ENCODE measurements around the gene MAP4K5.
"Not testable (repeated sequence)": the region's sequence is repeated elsewhere in the genome, so short reads cannot be mapped to it uniquely, and the experiment has no call there.

The MAP4K5 gene

GRCh38 chr14:50532502-50533240, at the start of gene MAP4K5:
MAP4K5 (minus strand) TSS chr14:50532569; CDS start chr14:50532049, 520 bp downstream.
- peak; percentile 92 for DNase-seq (ENCODE audit: low read depth)

GRCh38 chr14:50578433-50578832, 46.1 kb upstream of the MAP4K5 start:
- no peak for DNase-seq (ENCODE audit: low read depth)

- DNase-seq (ENCODE audit: low read depth), result no peak
Measured at GRCh38 chr14:50577982-50578381, 45.6 kb upstream of the MAP4K5 start.

GRCh38 chr14:50575769-50576168, 43.4 kb upstream of the MAP4K5 start:
- DNase-seq (ENCODE audit: low read depth), result no peak

- DNase-seq (ENCODE audit: low read depth), result no peak
Measured at GRCh38 chr14:50573862-50574261, 41.5 kb upstream of the MAP4K5 start.

GRCh38 chr14:50569714-50570274, 37.4 kb upstream of the MAP4K5 start:
- DNase-seq (ENCODE audit: low read depth), result no peak

GRCh38 chr14:50562841-50563240, 30.5 kb upstream of the MAP4K5 start:
- no peak for DNase-seq (ENCODE audit: low read depth)

- DNase-seq (ENCODE audit: low read depth), result peak; percentile 76
Measured at GRCh38 chr14:50560931-50561285, 28.5 kb upstream of the MAP4K5 start.

- peak; percentile 79 for DNase-seq (ENCODE audit: low read depth)
Measured at GRCh38 chr14:50559990-50560930, 27.9 kb upstream of the MAP4K5 start, which contains the start of gene ATL1. ATL1 (plus strand) TSS chr14:50560145; CDS start chr14:50560266, 121 bp downstream.

GRCh38 chr14:50552796-50553195, 20.4 kb upstream of the MAP4K5 start:
- DNase-seq (ENCODE audit: low read depth), result not testable (repeated sequence)

GRCh38 chr14:50551877-50552276, 19.5 kb upstream of the MAP4K5 start:
- no peak for DNase-seq (ENCODE audit: low read depth)

- DNase-seq (ENCODE audit: low read depth), result no peak
Measured at GRCh38 chr14:50550294-50550693, 17.9 kb upstream of the MAP4K5 start.

GRCh38 chr14:50545618-50546017, 13.2 kb upstream of the MAP4K5 start:
- DNase-seq (ENCODE audit: low read depth), result no peak

GRCh38 chr14:50544911-50545310, 12.5 kb upstream of the MAP4K5 start:
- DNase-seq (ENCODE audit: low read depth), result no peak

- DNase-seq (ENCODE audit: low read depth), result peak; percentile 65
Measured at GRCh38 chr14:50542941-50543418, 10.6 kb upstream of the MAP4K5 start.

- DNase-seq (ENCODE audit: low read depth), result no peak
Measured at GRCh38 chr14:50541159-50541567, 8.8 kb upstream of the MAP4K5 start.

GRCh38 chr14:50539051-50539450, 6.7 kb upstream of the MAP4K5 start:
- DNase-seq (ENCODE audit: low read depth), result no peak

GRCh38 chr14:50538034-50538433, 5.7 kb upstream of the MAP4K5 start:
- not testable (repeated sequence) for DNase-seq (ENCODE audit: low read depth)

- DNase-seq (ENCODE audit: low read depth), result no peak
Measured at GRCh38 chr14:50534997-50535396, 2.6 kb upstream of the MAP4K5 start.

- no peak for DNase-seq (ENCODE audit: low read depth)
Measured at GRCh38 chr14:50534416-50534815, 2.0 kb upstream of the MAP4K5 start.

GRCh38 chr14:50533806-50534205, 1.4 kb upstream of the MAP4K5 start:
- DNase-seq (ENCODE audit: low read depth), result no peak

- DNase-seq (ENCODE audit: low read depth), result no peak
Measured at GRCh38 chr14:50533241-50533705, 904 bp upstream of the MAP4K5 start.

All from iris pigment epithelial cell (primary cell).